ENCODE data around the gene B3GAT1.

B3GAT1 gene

GRCh38 chr11:134363592-134363991, 48.5 kb downstream of the B3GAT1 start:
- H3K4me3 ChIP-seq (ENCODE audit: insufficient read length, low read depth), result no peak overlapping the region
- no peak for TF ChIP-seq ZNF274 (IDR thresholded peaks at IDR 0.05; ENCODE audit: low read depth, low read length)
- no peak for TF ChIP-seq SUZ12 (IDR thresholded peaks at IDR 0.05; ENCODE audit: extremely low read depth, insufficient read depth, insufficient read length)
- TF ChIP-seq YY1 (IDR thresholded peaks at IDR 0.05; ENCODE audit: insufficient read depth, insufficient read length), result no peak
- no peak for DNase-seq (ENCODE audit: low read depth, low spot score)
- no peaks in the 10 kb centered on the region for H3K36me3 ChIP-seq (ENCODE audit: insufficient read depth, insufficient read length, low read length)
- peaks cover 7% of the 10 kb centered on the region for H3K27me3 ChIP-seq (ENCODE audit: insufficient read depth, insufficient read length)
- no peaks in the 10 kb centered on the region for H3K9me3 ChIP-seq (ENCODE audit: insufficient read depth, low read length)
- peaks cover 3% of the 10 kb centered on the region for H3K4me1 ChIP-seq (ENCODE audit: insufficient read depth, insufficient read length)
- no peak overlapping the region for H3K9ac ChIP-seq (ENCODE audit: insufficient read length, low read depth)

- Histone ChIP-seq H3K36me3 (ENCODE audit: insufficient read depth, insufficient read length, low read length) (no peaks in the 10 kb centered on the region), H3K27me3 (ENCODE audit: insufficient read depth, insufficient read length) (peaks cover 7% of the 10 kb centered on the region), H3K9me3 (ENCODE audit: insufficient read depth, low read length) (no peaks in the 10 kb centered on the region), H3K4me3 (ENCODE audit: insufficient read length, low read depth) (no peak overlapping the region), H3K4me1 (ENCODE audit: insufficient read depth, insufficient read length) (peaks cover 3% of the 10 kb centered on the region), H3K9ac (ENCODE audit: insufficient read length, low read depth) (no peak overlapping the region)
- TF ChIP-seq YY1 (IDR thresholded peaks at IDR 0.05; ENCODE audit: insufficient read depth, insufficient read length), result no peak
- no peak for TF ChIP-seq SUZ12 (IDR thresholded peaks at IDR 0.05; ENCODE audit: extremely low read depth, insufficient read depth, insufficient read length)
- no peak for TF ChIP-seq ZNF274 (IDR thresholded peaks at IDR 0.05; ENCODE audit: low read depth, low read length)
- DNase-seq (ENCODE audit: low read depth, low spot score), result no peak
Measured at GRCh38 chr11:134363161-134363560, 48.9 kb downstream of the B3GAT1 start.

- H3K4me3 ChIP-seq (ENCODE audit: insufficient read length, low read depth), result no peak overlapping the region
- H3K9ac ChIP-seq (ENCODE audit: insufficient read length, low read depth), result no peak overlapping the region
- no peaks in the 10 kb centered on the region for H3K36me3 ChIP-seq (ENCODE audit: insufficient read depth, insufficient read length, low read length)
- peaks cover 7% of the 10 kb centered on the region for H3K27me3 ChIP-seq (ENCODE audit: insufficient read depth, insufficient read length)
- peaks cover 3% of the 10 kb centered on the region for H3K4me1 ChIP-seq (ENCODE audit: insufficient read depth, insufficient read length)
- no peaks in the 10 kb centered on the region for H3K9me3 ChIP-seq (ENCODE audit: insufficient read depth, low read length)
- DNase-seq (ENCODE audit: low read depth, low spot score), result no peak
- TF ChIP-seq SUZ12 (IDR thresholded peaks at IDR 0.05; ENCODE audit: extremely low read depth, insufficient read depth, insufficient read length) (no peak), YY1 (IDR thresholded peaks at IDR 0.05; ENCODE audit: insufficient read depth, insufficient read length) (no peak), ZNF274 (IDR thresholded peaks at IDR 0.05; ENCODE audit: low read depth, low read length) (no peak)
Measured at GRCh38 chr11:134362192-134362901, 49.7 kb downstream of the B3GAT1 start.

GRCh38 chr11:134361661-134362060, 50.4 kb downstream of the B3GAT1 start:
- peaks cover 3% of the 10 kb centered on the region for H3K4me1 ChIP-seq (ENCODE audit: insufficient read depth, insufficient read length)
- H3K9ac ChIP-seq (ENCODE audit: insufficient read length, low read depth), result no peak overlapping the region
- TF ChIP-seq SUZ12 (IDR thresholded peaks at IDR 0.05; ENCODE audit: extremely low read depth, insufficient read depth, insufficient read length), result no peak
- TF ChIP-seq ZNF274 (IDR thresholded peaks at IDR 0.05; ENCODE audit: low read depth, low read length), result no peak
- no peaks in the 10 kb centered on the region for H3K36me3 ChIP-seq (ENCODE audit: insufficient read depth, insufficient read length, low read length)
- H3K27me3 ChIP-seq (ENCODE audit: insufficient read depth, insufficient read length), result peaks cover 7% of the 10 kb centered on the region
- no peaks in the 10 kb centered on the region for H3K9me3 ChIP-seq (ENCODE audit: insufficient read depth, low read length)
- no peak for DNase-seq (ENCODE audit: low read depth, low spot score)
- no peak overlapping the region for H3K4me3 ChIP-seq (ENCODE audit: insufficient read length, low read depth)

- TF ChIP-seq ZNF274 (IDR thresholded peaks at IDR 0.05; ENCODE audit: low read depth, low read length) (no peak), YY1 (IDR thresholded peaks at IDR 0.05; ENCODE audit: insufficient read depth, insufficient read length) (no peak), SUZ12 (IDR thresholded peaks at IDR 0.05; ENCODE audit: extremely low read depth, insufficient read depth, insufficient read length) (no peak)
- DNase-seq (ENCODE audit: low read depth, low spot score), result peak; percentile 91
- H3K9me3 ChIP-seq (ENCODE audit: insufficient read depth, low read length), result no peaks in the 10 kb centered on the region
- H3K4me1 ChIP-seq (ENCODE audit: insufficient read depth, insufficient read length), result peaks cover 3% of the 10 kb centered on the region
- no peak overlapping the region for H3K4me3 ChIP-seq (ENCODE audit: insufficient read length, low read depth)
- no peak overlapping the region for H3K9ac ChIP-seq (ENCODE audit: insufficient read length, low read depth)
- H3K36me3 ChIP-seq (ENCODE audit: insufficient read depth, insufficient read length, low read length), result no peaks in the 10 kb centered on the region
- peaks cover 7% of the 10 kb centered on the region for H3K27me3 ChIP-seq (ENCODE audit: insufficient read depth, insufficient read length)
Measured at GRCh38 chr11:134360050-134360835, 51.8 kb downstream of the B3GAT1 start.

- TF ChIP-seq SUZ12 (IDR thresholded peaks at IDR 0.05; ENCODE audit: extremely low read depth, insufficient read depth, insufficient read length) (no peak), YY1 (IDR thresholded peaks at IDR 0.05; ENCODE audit: insufficient read depth, insufficient read length) (no peak), ZNF274 (IDR thresholded peaks at IDR 0.05; ENCODE audit: low read depth, low read length) (no peak)
- peaks cover 7% of the 10 kb centered on the region for H3K27me3 ChIP-seq (ENCODE audit: insufficient read depth, insufficient read length)
- peaks cover 3% of the 10 kb centered on the region for H3K4me1 ChIP-seq (ENCODE audit: insufficient read depth, insufficient read length)
- no peaks in the 10 kb centered on the region for H3K9me3 ChIP-seq (ENCODE audit: insufficient read depth, low read length)
- DNase-seq (ENCODE audit: low read depth, low spot score), result no peak
- H3K36me3 ChIP-seq (ENCODE audit: insufficient read depth, insufficient read length, low read length), result no peaks in the 10 kb centered on the region
- H3K9ac ChIP-seq (ENCODE audit: insufficient read length, low read depth), result no peak overlapping the region
- H3K4me3 ChIP-seq (ENCODE audit: insufficient read length, low read depth), result no peak overlapping the region
Measured at GRCh38 chr11:134359646-134360045, 52.4 kb downstream of the B3GAT1 start.

GRCh38 chr11:134358856-134359490, 53.1 kb downstream of the B3GAT1 start:
- no peak overlapping the region for H3K9ac ChIP-seq (ENCODE audit: insufficient read length, low read depth)
- H3K4me1 ChIP-seq (ENCODE audit: insufficient read depth, insufficient read length), result peaks cover 3% of the 10 kb centered on the region
- H3K27me3 ChIP-seq (ENCODE audit: insufficient read depth, insufficient read length), result peaks cover 7% of the 10 kb centered on the region
- TF ChIP-seq ZNF274 (IDR thresholded peaks at IDR 0.05; ENCODE audit: low read depth, low read length) (no peak), SUZ12 (IDR thresholded peaks at IDR 0.05; ENCODE audit: extremely low read depth, insufficient read depth, insufficient read length) (no peak), YY1 (IDR thresholded peaks at IDR 0.05; ENCODE audit: insufficient read depth, insufficient read length) (no peak)
- no peak for DNase-seq (ENCODE audit: low read depth, low spot score)
- H3K36me3 ChIP-seq (ENCODE audit: insufficient read depth, insufficient read length, low read length), result no peaks in the 10 kb centered on the region
- no peak overlapping the region for H3K4me3 ChIP-seq (ENCODE audit: insufficient read length, low read depth)
- H3K9me3 ChIP-seq (ENCODE audit: insufficient read depth, low read length), result no peaks in the 10 kb centered on the region

Data from NT2/D1 (cell line).